Neural progenitor cell (in vitro differentiated cells): ENCODE data around the gene POLR3G.

Experiments
- CTCF ChIP-seq: fragments of 200-600 bp; sonication (generic); IDR thresholded peaks from 2 replicates; pipeline ENCODE4 v1.5.1; 2017; ENCODE audit warnings: antibody characterized with exemption, mild to moderate bottlenecking
- EZH2 ChIP-seq: fragments of 200-600 bp; sonication (generic); IDR thresholded peaks from 2 replicates; pipeline ENCODE4 v1.6.1; 2017; ENCODE audit warnings: antibody characterized with exemption, mild to moderate bottlenecking, moderate library complexity
- EZH2phosphoT487 ChIP-seq: fragments of 200-600 bp; sonication (generic); IDR thresholded peaks from 2 replicates; pipeline ENCODE4 v1.6.1; 2017; ENCODE audit warnings: antibody characterized with exemption

- TF ChIP-seq EZH2 (no peak), CTCF (no peak), EZH2phosphoT487 (no peak)
These were observed 60.3 kb downstream of the POLR3G start for GRCh38 chr5:90534922-90535321.
